ENCODE data around the gene AKR7A3.
"Not testable (repeated sequence)": the region's sequence is repeated elsewhere in the genome, so short reads cannot be mapped to it uniquely, and the experiment has no call there.

Gene AKR7A3

GRCh38 chr1:19287436-19288185 is 959 bp downstream of the AKR7A3 start:
- no peak for DNase-seq (ENCODE audit: low spot score)

- not testable (repeated sequence) for DNase-seq (ENCODE audit: low spot score)
Measured at GRCh38 chr1:19285807-19286206, 2.8 kb downstream of the AKR7A3 start.

GRCh38 chr1:19285366-19285765 is 3.2 kb downstream of the AKR7A3 start:
- DNase-seq (ENCODE audit: low spot score), result not testable (repeated sequence)

GRCh38 chr1:19284881-19285280 is 3.7 kb downstream of the AKR7A3 start:
- no peak for DNase-seq (ENCODE audit: low spot score)

GRCh38 chr1:19283891-19284290 is 4.7 kb downstream of the AKR7A3 start:
- DNase-seq (ENCODE audit: low spot score), result no peak

- no peak for DNase-seq (ENCODE audit: low spot score)
Measured at GRCh38 chr1:19274636-19275035, 13.9 kb downstream of the AKR7A3 start.

GRCh38 chr1:19273844-19274531 is 14.6 kb downstream of the AKR7A3 start:
- not testable (repeated sequence) for DNase-seq (ENCODE audit: low spot score)

- DNase-seq (ENCODE audit: low spot score), result no peak
Measured at GRCh38 chr1:19273106-19273843, 15.3 kb downstream of the AKR7A3 start.

- DNase-seq (ENCODE audit: low spot score), result no peak
Measured at GRCh38 chr1:19272064-19272463, 16.5 kb downstream of the AKR7A3 start.

GRCh38 chr1:19270343-19270730 is 18.2 kb downstream of the AKR7A3 start:
- not testable (repeated sequence) for DNase-seq (ENCODE audit: low spot score)

GRCh38 chr1:19269427-19270342 is 18.9 kb downstream of the AKR7A3 start:
- DNase-seq (ENCODE audit: low spot score), result not testable (repeated sequence)

GRCh38 chr1:19268445-19268844 is 20.1 kb downstream of the AKR7A3 start:
- DNase-seq (ENCODE audit: low spot score), result no peak

GRCh38 chr1:19262744-19263143 is 25.8 kb downstream of the AKR7A3 start:
- DNase-seq (ENCODE audit: low spot score), result no peak

- DNase-seq (ENCODE audit: low spot score), result no peak
Measured at GRCh38 chr1:19262047-19262446, 26.5 kb downstream of the AKR7A3 start.

- DNase-seq (ENCODE audit: low spot score), result peak; percentile 96
Measured at GRCh38 chr1:19260211-19261138, 28.1 kb downstream of the AKR7A3 start.

GRCh38 chr1:19258353-19258752 is 30.2 kb downstream of the AKR7A3 start:
- DNase-seq (ENCODE audit: low spot score), result no peak

- no peak for DNase-seq (ENCODE audit: low spot score)
Measured at GRCh38 chr1:19257178-19257914, 31.2 kb downstream of the AKR7A3 start.

GRCh38 chr1:19256301-19256700 is 32.3 kb downstream of the AKR7A3 start:
- not testable (repeated sequence) for DNase-seq (ENCODE audit: low spot score)

GRCh38 chr1:19255288-19255687 is 33.3 kb downstream of the AKR7A3 start:
- DNase-seq (ENCODE audit: low spot score), result no peak

GRCh38 chr1:19254416-19254815 is 34.2 kb downstream of the AKR7A3 start:
- DNase-seq (ENCODE audit: low spot score), result no peak

Data from AG08395 (cell line).